SKM-1 treated with dmso at 0.1 percent for 144 hours (cell line): ENCODE measurements around the gene TMEM139.
"Not testable (repeated sequence)": the region's sequence is repeated elsewhere in the genome, so short reads cannot be mapped to it uniquely, and the experiment has no call there.

Experiments
- DNase-seq: peaks from one replicate; lab custom pipeline; 2025; ENCODE audit not compliant: unreplicated experiment; lab: John Stamatoyannopoulos, UW

TMEM139 gene

DNA sequence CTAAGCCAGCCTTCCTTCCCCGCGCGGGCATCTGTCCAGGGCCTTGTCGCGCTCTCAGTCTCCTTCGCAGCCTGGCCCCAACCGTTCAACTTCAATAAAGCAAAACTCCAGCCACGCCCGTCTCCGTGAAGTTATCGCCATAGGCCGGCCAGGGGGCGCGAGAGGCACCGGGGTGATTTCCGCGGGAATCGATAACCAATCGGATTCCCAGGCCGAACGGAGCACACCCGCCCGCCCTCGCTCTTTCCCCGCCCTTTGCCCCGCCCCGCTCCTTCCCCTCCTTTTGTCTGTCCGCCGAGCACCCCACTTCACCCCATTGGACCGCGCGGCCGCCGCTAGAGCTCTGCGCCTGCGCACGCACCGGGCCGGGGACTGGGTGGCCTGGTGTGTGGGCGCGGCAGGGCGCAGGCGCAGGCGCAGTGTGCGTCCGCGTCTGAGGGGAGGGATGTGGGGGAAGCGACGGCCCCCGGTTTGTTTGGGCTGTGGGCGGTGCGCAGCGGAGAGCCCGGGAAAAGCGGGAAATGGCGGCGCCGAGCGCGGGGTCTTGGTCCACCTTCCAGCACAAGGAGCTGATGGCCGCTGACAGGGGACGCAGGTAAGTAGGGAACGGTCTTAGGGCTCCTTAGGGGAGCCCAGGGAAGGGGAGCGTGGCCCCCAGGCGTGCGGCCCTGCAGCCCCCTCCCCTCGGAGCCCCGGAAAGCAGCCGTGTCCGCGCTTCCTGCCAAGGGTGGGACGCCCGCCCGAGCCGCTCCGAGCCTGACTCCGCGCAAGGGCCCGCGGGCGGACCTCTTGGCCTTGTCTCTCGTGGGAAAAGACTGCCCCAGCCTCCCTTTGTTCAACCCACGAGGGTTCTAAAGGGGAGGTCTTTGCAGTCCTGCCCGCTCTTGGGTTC, 3.4 kb downstream of the TMEM139 start, which contains the start of gene CASP2:
CASP2 (plus strand) TSS at position 417 of the 892 bp plus-strand sequence; CDS start at position 522, 105 bp downstream.
- peak; percentile 92 for DNase-seq

DNA sequence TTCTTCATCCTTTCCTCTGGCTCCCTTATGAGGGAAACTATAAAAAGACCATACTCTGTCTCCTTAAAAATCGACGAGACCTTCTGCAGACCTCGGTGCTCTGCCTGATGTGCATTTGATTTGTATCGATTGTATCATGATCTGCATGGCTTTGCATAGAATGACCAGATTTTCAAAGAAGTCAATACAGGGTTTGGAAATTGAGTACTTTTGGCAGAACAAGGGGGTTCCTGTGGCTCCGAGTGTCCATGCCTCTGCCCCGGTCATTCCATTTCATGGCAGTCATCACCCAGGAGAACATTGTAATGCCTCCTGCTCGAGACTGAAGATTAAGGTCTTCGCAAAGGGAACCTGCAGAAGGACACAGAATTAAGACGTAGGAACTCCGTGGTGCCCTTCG, 4.1 kb downstream of the TMEM139 start:
- no peak for DNase-seq

DNA sequence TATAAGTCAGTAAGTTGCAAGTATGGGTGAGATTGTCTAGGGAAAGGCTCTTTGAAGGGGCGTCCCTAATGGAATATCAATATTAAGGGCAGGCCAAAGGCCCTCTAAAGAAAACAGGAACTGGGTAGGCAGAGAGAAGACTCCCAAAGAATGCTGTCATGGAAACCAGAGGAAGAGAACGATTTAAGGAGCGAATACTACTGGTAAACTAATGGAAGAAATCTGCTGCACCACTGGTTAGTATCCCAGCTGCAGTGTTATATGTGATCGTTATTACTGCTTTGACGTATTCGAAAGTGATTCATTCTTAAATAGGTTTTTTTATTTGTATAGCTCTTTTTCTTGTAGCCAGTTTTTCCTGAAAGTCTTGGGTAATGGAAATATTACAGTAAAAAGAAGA, 4.7 kb downstream of the TMEM139 start:
- peak; percentile 48 for DNase-seq

DNA sequence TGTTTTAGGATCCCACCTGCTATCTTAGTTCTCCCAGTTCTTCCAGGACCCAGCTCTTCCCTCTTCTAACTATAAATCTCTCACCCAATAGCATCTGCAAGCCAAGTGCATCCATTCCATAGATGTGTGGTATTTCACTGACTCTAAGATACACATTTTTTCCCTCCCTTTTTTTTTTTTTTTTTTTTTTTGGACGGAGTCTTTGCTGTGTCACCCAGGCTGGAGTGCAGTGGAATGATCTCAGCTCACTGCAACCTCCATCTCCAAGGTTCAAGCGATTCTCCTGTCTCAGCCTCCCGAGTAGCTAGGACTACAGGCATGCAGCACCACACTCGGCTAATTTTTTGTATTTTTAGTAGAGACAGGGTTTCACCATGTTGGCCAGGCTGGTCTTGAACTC, 5.1 kb downstream of the TMEM139 start:
- DNase-seq = not testable (repeated sequence)

GRCh38 chr7:143290293-143290692, 5.5 kb downstream of the TMEM139 start:
- no peak for DNase-seq

DNA sequence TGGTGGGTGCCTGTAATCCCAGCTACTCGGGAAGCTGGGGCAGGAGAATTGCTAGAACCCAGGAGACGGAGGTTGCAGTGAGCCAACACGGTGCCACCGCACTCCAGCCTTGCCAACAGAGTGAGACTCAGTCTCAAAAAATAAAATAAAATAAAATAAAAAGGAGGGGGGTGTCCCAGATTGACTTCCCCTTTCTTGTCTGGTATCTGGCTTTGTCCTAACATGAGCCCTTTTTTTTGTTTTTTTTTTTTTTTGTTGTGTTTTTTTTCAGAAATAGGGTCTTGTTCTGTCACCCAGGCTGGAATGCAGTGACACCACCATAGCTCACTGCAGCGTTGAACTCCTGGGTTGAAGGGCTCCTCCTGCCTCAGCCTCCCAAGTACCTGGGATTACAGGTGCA, 8.1 kb downstream of the TMEM139 start:
- no peak for DNase-seq

GRCh38 chr7:143295870-143296269, 11.1 kb downstream of the TMEM139 start:
- DNase-seq = no peak

GRCh38 chr7:143296686-143297085, 11.9 kb downstream of the TMEM139 start:
- no peak for DNase-seq

DNA sequence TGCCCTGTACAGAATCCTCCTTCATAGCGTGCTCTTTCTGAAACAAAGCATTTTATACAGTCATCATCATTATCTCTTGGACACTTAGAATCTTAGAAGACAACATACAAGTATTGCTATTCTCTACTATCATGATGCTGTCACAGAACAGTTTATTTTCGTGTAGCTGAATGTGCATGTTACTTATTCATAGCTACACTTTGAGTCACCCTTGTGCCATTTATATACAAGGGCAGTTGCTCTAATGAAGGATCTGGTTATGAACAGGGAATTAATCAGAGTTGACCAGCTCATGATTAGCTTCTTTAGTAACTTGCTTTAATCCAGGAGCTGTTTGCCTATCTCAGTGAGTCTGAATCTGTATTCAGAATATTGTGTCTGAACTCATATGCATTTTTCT, 14.6 kb downstream of the TMEM139 start:
- DNase-seq = no peak

- DNase-seq = no peak
These were observed 15.1 kb downstream of the TMEM139 start for GRCh38 chr7:143299840-143300239.

DNA sequence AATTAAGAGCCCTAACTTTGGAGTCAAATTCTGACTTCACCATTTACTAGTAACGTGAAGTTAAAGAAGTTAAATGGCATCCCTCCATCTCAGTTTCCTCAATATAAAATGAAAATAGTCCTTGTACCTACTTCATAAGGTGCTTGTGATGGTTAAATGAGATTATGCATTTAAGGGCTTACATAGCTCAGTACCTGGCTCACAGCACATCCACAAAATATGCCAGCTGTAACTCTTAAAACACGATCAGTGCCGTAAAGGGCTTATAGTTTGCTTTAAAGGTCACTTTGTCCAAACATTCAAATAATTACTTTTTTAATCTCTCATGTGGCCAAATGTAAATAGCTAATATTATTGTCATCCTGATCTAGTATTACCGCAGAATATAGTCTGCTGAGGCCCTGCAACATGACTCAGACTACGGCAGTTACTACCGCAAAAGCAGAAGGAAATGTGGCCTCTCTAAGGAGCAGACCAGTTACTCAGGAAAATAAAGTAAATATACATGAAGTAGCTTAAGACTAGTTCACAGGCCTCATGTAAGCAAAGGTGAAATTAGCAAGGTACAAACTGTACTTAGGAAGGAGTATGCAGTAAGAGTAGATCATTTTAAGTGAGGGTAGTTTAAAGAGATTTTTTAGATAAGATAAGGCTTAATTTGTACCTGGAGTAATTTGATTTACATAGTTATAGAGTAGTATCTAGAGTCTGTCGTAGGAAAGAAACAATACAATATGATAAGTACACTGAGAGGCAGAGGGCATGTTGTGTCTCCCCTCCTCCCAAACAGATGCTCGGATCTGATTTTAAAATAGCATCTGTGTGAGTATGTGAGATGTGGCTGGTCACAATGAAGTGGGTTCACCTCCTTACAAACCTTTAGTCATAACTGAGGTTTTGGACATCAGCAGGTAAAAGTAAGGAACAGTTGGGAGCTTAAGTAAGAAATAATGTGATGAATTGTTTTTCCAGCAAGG, 16.5 kb downstream of the TMEM139 start:
- DNase-seq = peak; percentile 83

DNA sequence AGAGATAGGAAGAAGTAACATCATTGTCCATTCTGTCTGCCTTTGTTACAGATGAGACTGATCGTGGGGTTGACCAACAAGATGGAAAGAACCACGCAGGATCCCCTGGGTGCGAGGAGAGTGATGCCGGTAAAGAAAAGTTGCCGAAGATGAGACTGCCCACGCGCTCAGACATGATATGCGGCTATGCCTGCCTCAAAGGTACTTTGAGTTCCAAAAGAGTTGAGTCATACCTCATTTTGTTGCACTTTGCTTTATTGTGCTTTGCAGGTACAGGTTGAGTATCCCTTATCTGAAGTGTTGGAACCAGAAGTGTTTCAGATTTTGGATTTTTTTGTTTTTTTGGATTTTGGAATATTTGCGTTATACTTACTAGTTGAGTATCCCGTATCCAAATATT, 19.0 kb downstream of the TMEM139 start:
- no peak for DNase-seq

DNA sequence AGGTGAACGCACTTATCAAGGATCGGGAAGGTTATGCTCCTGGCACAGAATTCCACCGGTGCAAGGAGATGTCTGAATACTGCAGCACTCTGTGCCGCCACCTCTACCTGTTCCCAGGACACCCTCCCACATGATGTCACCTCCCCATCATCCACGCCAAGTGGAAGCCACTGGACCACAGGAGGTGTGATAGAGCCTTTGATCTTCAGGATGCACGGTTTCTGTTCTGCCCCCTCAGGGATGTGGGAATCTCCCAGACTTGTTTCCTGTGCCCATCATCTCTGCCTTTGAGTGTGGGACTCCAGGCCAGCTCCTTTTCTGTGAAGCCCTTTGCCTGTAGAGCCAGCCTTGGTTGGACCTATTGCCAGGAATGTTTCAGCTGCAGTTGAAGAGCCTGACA, 20.2 kb downstream of the TMEM139 start:
- no peak for DNase-seq

DNA sequence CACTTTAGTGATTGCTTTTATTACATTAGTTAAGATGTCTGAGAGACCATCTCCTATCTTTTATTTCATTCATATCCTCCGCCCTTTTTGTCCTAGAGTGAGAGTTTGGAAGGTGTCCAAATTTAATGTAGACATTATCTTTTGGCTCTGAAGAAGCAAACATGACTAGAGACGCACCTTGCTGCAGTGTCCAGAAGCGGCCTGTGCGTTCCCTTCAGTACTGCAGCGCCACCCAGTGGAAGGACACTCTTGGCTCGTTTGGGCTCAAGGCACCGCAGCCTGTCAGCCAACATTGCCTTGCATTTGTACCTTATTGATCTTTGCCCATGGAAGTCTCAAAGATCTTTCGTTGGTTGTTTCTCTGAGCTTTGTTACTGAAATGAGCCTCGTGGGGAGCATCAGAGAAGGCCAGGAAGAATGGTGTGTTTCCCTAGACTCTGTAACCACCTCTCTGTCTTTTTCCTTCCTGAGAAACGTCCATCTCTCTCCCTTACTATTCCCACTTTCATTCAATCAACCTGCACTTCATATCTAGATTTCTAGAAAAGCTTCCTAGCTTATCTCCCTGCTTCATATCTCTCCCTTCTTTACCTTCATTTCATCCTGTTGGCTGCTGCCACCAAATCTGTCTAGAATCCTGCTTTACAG, 20.8 kb downstream of the TMEM139 start:
- DNase-seq = peak; percentile 50

GRCh38 chr7:143308632-143309031, 23.9 kb downstream of the TMEM139 start:
- no peak for DNase-seq

DNA sequence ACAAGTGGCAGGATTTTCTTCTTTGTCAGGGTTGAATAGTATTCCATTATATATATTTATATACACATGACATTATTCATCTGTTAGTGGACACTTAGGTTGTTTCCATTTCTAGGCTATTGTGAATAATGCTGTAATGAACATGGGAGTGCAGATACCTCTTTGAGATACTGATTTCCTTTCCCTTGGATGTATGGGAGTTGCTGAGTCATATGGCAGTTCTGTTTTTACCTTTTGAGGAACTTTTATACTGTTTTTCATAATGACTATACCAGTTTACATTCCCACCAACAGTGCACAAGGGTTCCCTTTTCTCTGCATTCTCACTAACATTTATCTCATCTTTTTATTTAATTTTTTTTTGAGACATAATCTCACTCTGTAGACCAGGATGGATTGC, 29.4 kb downstream of the TMEM139 start:
- DNase-seq = peak; percentile 29

- DNase-seq = no peak
These were observed 31.0 kb downstream of the TMEM139 start, which contains the start of gene CLCN1 for GRCh38 chr7:143315776-143316175. Gene CLCN1 (plus strand): TSS chr7:143316111. CDS start chr7:143316213, 102 bp downstream.

DNA sequence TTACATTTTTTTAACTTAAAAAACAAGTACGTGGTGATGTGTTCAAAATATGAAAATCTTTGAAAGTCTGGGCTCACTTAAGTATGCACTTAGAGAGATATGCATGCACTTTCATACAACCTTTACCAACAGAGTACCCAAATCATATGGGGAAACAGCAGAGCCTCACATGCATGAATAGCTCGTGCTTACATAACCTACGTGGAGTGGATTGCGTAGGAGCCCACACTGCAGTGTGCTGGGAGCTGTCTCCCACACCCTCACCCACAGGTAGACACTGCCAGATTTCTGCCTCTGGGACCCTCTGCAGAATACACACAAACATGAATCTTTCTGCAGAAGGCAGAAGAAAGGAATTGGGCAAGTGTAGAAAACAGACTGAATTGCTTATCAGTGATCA, 31.7 kb downstream of the TMEM139 start:
- peak; percentile 48 for DNase-seq

DNA sequence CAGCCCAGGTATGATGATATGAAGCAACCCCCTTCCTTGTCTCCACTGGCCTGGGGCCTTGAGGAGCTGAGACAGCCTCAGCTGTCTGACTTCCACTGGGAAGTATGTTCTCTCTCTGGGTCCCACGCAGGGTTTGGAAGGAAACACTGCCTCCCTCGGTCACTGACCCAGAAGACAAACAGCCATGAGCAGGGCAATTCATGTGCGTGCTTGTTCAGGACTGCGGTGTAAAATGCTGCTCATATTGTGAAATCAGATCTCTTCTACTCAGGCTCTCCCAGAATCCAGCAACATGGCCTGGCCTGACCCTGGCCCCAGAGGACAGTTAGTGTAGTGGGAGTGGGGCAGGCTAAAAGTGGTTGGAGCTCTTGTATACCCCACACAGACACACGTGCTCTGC, 33.9 kb downstream of the TMEM139 start:
- DNase-seq = peak; percentile 74

DNA sequence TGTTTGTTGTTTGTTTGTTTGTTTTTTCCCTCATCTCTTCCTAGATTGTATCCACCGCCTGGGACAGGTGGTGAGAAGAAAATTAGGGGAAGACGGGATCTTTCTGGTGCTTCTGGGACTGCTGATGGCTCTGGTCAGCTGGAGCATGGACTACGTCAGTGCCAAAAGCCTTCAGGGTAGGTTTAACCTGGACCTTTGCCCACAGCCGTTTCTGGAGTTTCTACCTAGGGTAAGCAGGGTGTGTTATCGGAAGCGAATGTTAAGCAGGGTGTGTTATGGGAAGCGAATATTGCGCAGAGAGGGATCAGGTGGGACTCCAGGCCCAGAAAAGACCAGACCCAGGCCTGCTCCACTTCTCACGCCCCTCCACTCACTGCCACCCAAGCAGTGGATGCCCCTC, 35.9 kb downstream of the TMEM139 start:
- DNase-seq = no peak

GRCh38 chr7:143321242-143321641, 36.5 kb downstream of the TMEM139 start:
- DNase-seq = no peak
